Pulmonary artery endothelial cell (primary cell): Measurements from ENCODE around the gene ACSL5. TPM values are rescaled to one million over a fixed set of nuclear protein-coding genes. Genes with fewer than 3 reads are reported as not detected.

ENCODE experiments used
- DNase-seq: peaks from one replicate; pipeline ENCODE4 v3.0.0-alpha.2; 2011; ENCODE audit warnings: low read depth, low spot score
- total RNA-seq: library from RNA; depleted of rRNA; stranded (reverse); fragments of >200 nt; gene quantifications from 2 replicates; pipeline ENCODE4 v1.2.3, GENCODE V29; 2014

The ACSL5 gene
- total RNA-seq, 1 donor from 2014 or later, result 11.9 TPM

GRCh38 chr10:112407696-112408095 is 33.8 kb downstream of the ACSL5 start:
- DNase-seq, result no peak

DNA sequence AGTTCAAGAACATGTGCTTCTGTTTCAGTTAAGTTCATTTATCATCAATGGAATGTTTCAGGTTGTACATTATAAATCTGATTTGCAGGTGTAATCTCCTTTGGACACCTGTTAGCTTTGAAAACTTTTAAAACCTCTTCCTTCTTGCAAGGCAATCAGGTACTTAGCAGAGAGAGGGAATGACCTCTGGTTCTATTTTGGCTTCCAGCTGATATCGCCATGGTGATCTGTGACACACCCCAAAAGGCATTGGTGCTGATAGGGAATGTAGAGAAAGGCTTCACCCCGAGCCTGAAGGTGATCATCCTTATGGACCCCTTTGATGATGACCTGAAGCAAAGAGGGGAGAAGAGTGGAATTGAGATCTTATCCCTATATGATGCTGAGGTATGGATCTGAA is 35.4 kb downstream of the ACSL5 start:
- DNase-seq, result no peak

DNA sequence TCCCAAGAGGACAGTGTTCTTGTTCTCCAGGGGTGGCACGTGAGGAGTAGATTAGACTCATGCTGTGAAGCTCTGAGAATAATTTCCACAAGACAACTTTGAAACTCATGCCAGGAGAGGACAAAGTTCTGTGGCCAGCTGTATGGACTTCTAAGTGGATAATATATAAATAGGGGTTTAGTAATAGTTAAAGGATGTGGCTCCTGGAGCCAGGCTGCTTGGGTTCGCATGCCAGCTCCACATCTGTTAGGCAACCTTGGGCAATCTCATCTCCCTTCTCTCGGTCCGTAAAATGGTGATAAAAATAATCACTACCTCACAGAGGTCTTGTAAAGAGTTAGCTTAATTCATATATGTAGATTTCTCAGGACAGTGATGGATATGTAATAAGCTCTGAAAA is 35.8 kb downstream of the ACSL5 start:
- no peak for DNase-seq

- DNase-seq, result no peak
Observed at GRCh38 chr10:112412696-112413095, 38.8 kb downstream of the ACSL5 start.

- DNase-seq, result no peak
Observed at GRCh38 chr10:112421731-112422130, 47.8 kb downstream of the ACSL5 start.

GRCh38 chr10:112424651-112425050 is 50.7 kb downstream of the ACSL5 start:
- DNase-seq, result no peak

DNA sequence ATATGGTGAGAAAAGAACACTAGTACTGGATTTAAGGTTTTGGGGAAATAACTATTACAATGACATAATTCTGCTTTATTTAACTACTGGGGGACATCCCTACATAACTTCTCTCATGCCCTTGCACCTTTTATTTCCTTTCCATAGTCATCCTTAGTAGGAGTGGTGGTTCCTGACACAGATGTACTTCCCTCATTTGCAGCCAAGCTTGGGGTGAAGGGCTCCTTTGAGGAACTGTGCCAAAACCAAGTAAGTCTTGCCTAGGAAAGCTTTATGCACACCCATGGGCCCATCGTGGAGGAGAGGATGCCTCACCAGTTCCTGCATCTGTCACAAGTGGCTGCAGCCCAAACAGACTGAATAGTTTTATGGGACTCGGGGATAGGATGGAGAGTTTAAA is 52.2 kb downstream of the ACSL5 start:
- DNase-seq, result no peak

DNA sequence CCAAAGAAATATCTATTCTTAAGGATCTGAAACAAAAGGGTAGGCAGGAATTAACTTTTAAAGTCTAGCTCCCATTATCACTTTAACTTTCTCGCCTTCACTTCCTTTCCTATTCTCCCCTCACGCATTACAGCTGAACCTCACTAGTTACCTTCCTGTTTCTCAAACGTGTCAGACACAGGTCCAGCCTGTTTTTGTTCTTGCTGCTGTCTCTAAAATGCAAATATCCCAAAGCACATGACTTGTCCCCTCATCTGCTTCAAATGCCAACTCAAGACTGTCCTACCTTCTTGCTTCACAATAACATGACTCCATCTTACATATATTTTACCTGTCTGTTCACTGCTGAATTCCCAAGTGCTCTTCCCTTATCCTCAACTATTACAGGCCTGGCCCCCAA is 55.2 kb downstream of the ACSL5 start:
- DNase-seq, result no peak

DNA sequence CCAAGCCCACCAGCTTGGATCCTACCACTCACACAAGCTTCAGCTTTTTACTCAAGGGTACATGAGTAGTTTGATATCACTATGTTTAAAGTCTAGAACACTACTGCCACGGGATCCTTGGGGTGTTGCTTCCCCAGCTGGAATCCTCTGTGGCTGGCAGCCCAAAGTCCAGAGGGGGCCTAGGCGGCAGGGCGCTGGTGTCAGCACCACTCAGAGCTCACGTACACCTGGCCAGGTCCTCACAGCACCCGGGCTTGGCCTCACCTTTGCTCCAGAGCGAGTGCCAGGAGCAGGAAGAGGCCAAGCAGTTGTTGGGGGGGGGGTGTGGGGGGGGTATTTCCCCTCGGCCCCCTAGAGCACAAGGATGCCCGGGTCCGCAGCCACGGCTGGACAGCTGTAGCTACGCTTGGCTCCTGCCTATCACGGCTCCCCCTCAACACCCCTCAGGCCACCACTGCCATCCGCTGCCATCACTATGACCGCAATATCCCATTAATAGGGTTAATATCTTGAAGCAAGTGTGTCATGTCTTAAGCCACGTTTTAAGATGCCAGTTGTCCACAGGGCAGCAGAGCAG is 55.8 kb downstream of the ACSL5 start:
- no peak for DNase-seq

GRCh38 chr10:112433136-112433535 is 59.2 kb downstream of the ACSL5 start:
- DNase-seq, result no peak

GRCh38 chr10:112434988-112435619 is 61.2 kb downstream of the ACSL5 start:
- no peak for DNase-seq

DNA sequence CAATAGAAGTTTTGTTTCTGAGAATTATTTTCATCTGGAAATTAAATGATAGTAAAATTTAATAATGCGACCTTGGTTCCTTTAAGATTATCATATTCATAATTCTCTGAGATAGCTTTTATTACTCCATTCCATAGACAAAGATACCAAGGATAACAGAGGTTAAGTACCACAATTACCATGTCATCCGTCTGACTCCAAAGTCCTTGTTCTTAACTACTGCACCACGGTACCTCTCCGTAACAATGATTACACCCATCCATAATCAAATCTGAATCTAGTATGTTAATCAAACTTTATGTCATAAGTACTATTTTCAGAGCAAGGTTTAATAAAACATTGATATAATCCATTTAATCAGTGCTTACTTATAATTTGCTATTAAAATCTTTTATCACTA is 64.4 kb downstream of the ACSL5 start:
- DNase-seq, result no peak

DNA sequence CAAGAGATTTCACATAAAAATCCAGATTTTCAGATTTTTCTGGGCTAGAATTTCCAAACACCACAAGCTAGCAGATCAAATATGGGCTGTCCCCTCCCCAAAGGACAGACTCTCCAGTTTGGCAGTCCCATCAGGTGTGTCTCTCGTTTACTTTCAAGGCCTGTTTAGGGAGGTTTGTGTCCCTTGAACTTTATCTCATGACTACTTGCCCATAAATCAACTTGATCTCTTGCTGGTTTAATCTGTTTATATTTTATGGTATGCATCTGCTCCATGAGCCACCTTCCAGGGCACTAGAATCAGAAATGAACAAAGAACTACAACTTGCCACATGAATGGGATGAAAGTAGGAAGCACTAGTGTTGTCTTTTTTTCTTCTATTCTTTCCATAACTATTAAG is 67.6 kb downstream of the ACSL5 start:
- no peak for DNase-seq

DNA sequence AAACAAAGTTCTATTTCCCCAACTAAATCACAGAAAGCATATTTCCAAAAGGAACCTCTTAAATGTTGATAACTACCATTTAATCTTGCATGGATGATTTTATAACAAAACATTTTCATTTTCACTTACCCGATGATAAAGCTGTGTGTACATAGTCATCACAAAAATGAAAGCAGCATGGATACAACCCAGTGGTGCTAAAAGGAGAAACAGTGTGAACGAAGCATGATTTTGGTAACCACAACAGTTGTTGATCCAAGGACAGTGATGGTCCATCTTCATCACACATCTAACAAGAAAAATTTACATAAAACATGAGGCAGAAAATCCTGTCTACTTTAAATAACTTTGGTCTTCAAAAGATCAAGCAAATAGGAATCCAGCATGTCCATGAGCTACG is 68.1 kb downstream of the ACSL5 start:
- DNase-seq, result no peak

DNA sequence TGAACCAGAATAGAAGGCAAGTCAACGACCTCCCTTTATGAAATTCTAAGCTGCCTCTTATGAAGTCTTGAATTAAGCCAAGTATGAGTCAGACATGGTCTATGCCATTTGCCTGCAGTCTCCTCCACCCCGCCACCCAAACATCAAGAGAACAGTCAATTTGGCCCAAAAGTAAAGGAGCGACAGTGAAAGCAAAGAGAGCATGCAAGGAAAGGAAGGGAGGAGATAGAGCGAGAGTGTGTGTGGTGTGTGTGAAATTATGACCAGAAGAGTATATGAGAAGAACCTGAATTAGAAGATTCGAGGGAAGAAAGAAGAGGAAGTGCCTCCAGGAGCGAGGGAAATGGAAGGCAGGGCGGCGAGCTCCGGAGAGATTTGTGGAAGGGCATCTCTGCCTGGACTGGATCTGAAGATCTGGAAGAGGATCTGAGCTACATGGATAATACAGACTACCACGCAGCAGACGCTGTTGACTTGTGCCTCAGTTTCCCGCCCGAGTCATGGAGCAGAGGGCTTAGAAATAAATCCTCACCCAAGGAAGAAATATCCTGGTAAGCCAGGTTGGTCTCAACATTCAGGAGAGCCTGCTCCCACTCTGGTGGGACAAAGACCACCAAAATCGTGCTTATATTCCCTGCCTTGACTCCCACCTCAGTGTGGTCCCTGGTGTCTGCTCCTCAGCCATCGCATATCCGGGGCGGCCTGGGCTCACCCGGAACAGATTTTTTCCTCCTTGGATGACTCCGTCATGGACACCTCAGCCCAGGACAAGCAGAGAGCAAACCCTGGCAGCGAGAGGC is 72.3 kb downstream of the ACSL5 start:
- DNase-seq, result no peak

DNA sequence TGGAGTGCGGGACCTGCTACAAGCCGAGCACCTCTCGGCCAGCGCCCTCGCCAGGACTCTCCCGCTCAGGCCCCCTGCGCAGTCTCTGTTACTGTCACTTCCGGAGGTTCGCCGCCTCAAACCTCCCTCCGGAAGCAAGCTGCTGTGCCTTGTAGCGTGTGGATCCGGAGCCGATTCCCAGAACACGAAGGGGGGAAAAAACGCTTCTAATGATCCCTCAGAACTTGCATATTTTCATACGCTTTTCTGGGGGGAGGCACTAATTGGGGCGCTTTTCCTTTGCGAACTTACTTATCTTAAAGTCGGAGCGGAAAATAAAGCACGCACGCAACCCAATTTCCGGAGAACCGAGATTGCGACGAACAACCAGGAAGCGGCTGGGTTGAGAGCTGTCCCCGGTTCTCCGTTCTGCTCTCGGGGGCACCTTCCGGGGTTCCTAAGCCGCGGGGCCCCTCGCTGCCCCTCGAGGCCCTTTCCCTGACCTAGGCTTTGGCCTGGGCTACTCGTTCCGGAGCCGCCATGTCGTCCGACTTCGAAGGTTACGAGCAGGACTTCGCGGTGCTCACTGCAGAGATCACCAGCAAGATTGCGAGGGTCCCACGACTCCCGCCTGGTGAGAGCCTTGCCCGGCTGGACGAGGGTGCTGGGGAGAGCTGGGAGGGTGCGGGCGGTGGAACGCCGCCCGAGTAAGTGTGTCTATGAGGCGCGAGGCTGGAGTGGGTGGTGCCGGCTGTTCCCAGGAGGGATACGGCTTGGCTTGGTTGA is 73.1 kb downstream of the ACSL5 start, which contains the start of the genes VTI1A and ZDHHC6:
TSS of gene VTI1A (plus strand) at position 361 of the 765 bp plus-strand sequence. CDS start at position 520, 159 bp downstream.
TSS of gene ZDHHC6 (minus strand) at position 60 of the 765 bp plus-strand sequence. CDS start 1,478 bp downstream, outside the sequence.
- peak; percentile 41 for DNase-seq

DNA sequence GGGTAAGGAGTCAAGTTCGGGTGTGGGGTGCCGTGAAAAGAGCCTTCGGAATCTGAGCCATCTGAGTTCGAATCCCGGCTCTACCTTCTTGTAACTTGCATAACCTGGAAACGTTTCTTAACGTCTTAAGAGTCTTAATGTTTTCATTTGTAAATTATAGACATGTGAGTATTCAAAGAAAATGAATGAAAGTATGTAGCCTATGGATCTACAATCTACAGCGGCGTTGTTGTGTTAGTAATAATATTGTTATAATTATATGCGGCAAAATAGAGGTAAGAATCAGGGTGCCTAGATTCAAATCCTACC is 73.7 kb downstream of the ACSL5 start:
- DNase-seq, result no peak

- no peak for DNase-seq
Observed at GRCh38 chr10:112448888-112449287, 75.0 kb downstream of the ACSL5 start.

DNA sequence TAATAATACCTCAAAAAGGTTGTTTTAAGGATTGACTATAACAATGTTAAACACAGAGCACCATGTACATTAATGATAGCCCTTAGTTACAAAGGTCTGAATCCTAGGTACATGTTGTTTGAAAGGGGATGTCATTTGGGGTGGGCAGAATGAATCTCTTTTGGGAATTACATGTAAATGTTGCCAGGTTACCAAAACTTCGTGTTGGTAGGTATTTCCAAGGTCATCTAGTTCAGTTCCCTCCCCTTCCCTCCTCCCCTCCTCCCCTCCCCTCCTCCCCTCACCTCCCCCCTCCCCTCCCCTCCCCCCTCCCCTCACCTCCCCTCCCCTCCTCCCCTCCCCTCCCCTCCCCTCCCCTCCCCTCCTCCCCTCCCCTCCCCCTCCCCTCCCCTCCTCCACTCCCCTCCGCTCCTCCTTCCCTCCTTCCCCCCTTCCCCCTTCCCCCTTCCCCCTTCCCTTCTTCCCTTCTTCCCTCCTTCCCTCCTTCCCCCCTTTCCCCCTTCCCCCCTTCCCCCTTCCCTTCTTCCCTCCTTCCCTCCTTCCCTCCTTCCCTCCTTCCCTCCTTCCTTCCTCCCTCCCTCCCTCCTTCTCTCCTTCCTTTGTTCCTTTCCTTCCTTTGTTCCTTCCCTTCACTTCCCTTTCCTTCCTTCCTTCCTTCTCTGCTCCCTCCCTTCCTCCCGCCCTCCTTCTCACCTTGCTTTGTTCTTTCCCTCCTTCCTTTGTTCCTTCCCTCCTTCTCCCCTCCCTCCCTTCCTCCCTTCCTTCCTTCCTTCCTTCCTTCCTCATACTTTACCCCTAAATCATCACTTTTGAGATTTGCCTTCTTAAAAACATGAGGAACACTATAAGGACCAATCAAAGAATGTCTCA is 81.2 kb downstream of the ACSL5 start:
- no peak for DNase-seq

GRCh38 chr10:112456533-112456932 is 82.6 kb downstream of the ACSL5 start:
- DNase-seq, result no peak

DNA sequence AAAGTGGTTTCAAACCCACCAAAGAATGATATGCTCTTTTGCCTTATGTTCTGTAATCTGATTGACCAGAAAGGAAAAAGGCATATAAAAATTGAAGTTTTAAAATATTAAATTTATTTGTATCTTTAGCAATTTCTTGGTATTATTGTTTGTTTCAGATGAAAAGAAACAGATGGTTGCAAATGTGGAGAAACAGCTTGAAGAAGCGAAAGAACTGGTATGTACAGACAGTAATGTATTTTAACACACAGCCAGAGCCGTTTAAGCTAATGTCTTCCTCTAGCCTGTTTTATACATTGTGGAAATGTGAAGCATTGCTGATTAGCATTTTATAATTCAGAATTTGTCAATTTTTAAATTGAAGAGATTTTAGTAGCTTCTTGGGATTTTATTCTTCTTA is 86.5 kb downstream of the ACSL5 start:
- DNase-seq, result no peak
